ENCODE results near the gene FUT2. TPM values are rescaled to one million over a fixed set of nuclear protein-coding genes. Genes with fewer than 3 reads are reported as not detected.
A peak's percentile ranks its signal among the peaks of the same experiment; 100 is the strongest.

The FUT2 gene
- total and polyA plus RNA-seq, 2 of the 13 experiments (the other 11 are each of a cell fraction or from before 2014, with no cell fraction given): 0.07 TPM; not detected in 1

GRCh38 chr19:48674921-48675824 is 20.6 kb upstream of the FUT2 start (continued):
- TF ChIP-seq ZNF687 (CRISPR knock-in tag; IDR thresholded peaks at IDR 0.05) (peak; percentile 67), CREB1 (IDR thresholded peaks at IDR 0.05) (no peak), CREB1 (CRISPR knock-in tag; IDR thresholded peaks at IDR 0.05) (no peak), FOXA3 (CRISPR knock-in tag; IDR thresholded peaks at IDR 0.05) (0 out of 2 replicates have a peak, but pooled peaks have one; percentile 18), CSRNP1 (CRISPR knock-in tag; IDR thresholded peaks at IDR 0.05) (no peak), ATF3 (CRISPR knock-in tag; IDR thresholded peaks at IDR 0.05) (no peak), ZFP37 (CRISPR knock-in tag; IDR thresholded peaks at IDR 0.05; ENCODE audit: borderline replicate concordance) (no peak), RBM39 (IDR thresholded peaks at IDR 0.05; ENCODE audit: low read depth, low read length, poor library complexity, severe bottlenecking) (no peak), ZNF570 (CRISPR knock-in tag; IDR thresholded peaks at IDR 0.05; ENCODE audit: borderline replicate concordance) (no peak), ZNF333 (CRISPR knock-in tag; IDR thresholded peaks at IDR 0.05; ENCODE audit: borderline replicate concordance) (no peak), FOXO1 (CRISPR knock-in tag; IDR thresholded peaks at IDR 0.05) (no peak; the same call in 1 of the 2 replicates), ZNF710 (CRISPR knock-in tag; IDR thresholded peaks at IDR 0.05; ENCODE audit: borderline replicate concordance) (peak; percentile 65; the same call in 1 of the 2 replicates), UBTF (CRISPR knock-in tag; IDR thresholded peaks at IDR 0.05) (peak; percentile 73), SRSF1 (optimal IDR thresholded peaks at IDR 0.05; ENCODE audit: low read depth, low read length) (no peak)
